ENCODE measurements around the gene SLC9A8.
"Not testable (repeated sequence)": the region's sequence is repeated elsewhere in the genome, so short reads cannot be mapped to it uniquely, and the experiment has no call there.

The SLC9A8 gene

DNA sequence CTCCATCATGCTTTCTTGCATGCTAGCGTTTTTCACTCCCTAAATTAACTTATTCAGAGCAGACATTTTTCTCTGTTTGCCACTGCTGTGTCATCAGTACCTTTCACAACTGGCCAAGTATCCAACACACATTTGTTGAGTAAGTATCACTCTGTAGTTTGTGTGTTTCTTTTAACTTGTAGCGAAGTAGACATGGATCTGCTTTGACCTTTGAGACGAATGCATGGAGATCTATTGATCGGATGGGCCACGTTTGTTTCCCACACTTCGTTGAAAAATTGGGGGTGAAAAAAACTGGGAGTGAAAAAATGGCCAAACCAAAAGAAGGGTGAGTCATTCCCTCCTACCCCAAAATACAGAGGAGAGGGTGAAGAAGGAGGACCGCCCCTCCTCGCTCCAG is 12.9 kb upstream of the SLC9A8 start:
- Histone ChIP-seq H3K9me3 (ENCODE audit: insufficient read depth, low read length) (no peaks in the 10 kb centered on the region; the same call in 1 of the 2 replicates), H4K20me1 (ENCODE audit: low read depth, low read length) (no peaks in the 10 kb centered on the region), H3K9ac (ENCODE audit: low read length) (no peak overlapping the region), H3K9me2 (replicated peaks; ENCODE audit: insufficient read depth, low read length) (no peaks in the 10 kb centered on the region), H3K4me3 (ENCODE audit: insufficient read depth, low read length, poor library complexity, severe bottlenecking) (no peak overlapping the region), H2AFZ (ENCODE audit: low read depth, low read length, severe bottlenecking) (no peak overlapping the region), H3K4me2 (ENCODE audit: low read depth, low read length, poor library complexity, severe bottlenecking) (no peak overlapping the region), H3K27me3 (ENCODE audit: low read length) (no peaks in the 10 kb centered on the region), H3K79me2 (ENCODE audit: insufficient read depth, low read length) (no peaks in the 10 kb centered on the region), H3K27ac (ENCODE audit: low read depth, low read length) (no peak overlapping the region), H3F3A (ENCODE audit: insufficient read depth) (peaks cover 31% of the 10 kb centered on the region), H3K36me3 (ENCODE audit: low read length) (no peaks in the 10 kb centered on the region)
- TF ChIP-seq EZH2phosphoT487 (conservative IDR thresholded peaks at IDR 0.05; ENCODE audit: low read length) = no peak
- TF ChIP-seq, protein P1, sequence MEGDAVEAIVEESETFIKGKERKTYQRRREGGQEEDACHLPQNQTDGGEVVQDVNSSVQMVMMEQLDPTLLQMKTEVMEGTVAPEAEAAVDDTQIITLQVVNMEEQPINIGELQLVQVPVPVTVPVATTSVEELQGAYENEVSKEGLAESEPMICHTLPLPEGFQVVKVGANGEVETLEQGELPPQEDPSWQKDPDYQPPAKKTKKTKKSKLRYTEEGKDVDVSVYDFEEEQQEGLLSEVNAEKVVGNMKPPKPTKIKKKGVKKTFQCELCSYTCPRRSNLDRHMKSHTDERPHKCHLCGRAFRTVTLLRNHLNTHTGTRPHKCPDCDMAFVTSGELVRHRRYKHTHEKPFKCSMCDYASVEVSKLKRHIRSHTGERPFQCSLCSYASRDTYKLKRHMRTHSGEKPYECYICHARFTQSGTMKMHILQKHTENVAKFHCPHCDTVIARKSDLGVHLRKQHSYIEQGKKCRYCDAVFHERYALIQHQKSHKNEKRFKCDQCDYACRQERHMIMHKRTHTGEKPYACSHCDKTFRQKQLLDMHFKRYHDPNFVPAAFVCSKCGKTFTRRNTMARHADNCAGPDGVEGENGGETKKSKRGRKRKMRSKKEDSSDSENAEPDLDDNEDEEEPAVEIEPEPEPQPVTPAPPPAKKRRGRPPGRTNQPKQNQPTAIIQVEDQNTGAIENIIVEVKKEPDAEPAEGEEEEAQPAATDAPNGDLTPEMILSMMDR (IDR thresholded peaks at IDR 0.05; ENCODE audit: insufficient read depth, low read length, poor library complexity, severe bottlenecking) = no peak

DNA sequence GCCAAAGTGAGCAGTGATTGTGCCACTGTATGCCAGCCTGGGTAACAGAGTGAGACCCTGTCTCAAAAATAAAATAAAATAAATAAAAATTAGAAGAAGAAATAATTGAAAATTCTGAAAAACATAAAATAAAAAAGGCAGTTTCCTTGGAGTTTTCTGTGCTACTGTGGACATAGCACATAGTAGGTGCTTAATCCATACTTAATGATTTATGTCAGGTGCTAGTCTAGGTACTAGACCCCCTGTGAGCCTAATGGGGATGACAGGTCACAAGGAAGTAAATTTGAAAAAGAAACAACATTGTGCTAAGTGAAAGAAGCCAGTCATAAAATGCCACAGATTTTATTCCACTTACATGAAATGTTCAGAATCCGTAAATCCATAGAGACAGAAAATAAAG is 9.2 kb upstream of the SLC9A8 start:
- TF ChIP-seq EZH2phosphoT487 (conservative IDR thresholded peaks at IDR 0.05; ENCODE audit: low read length) = no peak
- TF ChIP-seq, protein P1 (IDR thresholded peaks at IDR 0.05; ENCODE audit: insufficient read depth, low read length, poor library complexity, severe bottlenecking) = no peak
- Histone ChIP-seq H3K9ac (ENCODE audit: low read length) (no peak overlapping the region; the same call in 1 of the 2 replicates), H3K27me3 (ENCODE audit: low read length) (no peaks in the 10 kb centered on the region), H3K4me3 (ENCODE audit: insufficient read depth, low read length, poor library complexity, severe bottlenecking) (no peak overlapping the region), H3K79me2 (ENCODE audit: insufficient read depth, low read length) (no peaks in the 10 kb centered on the region), H3K4me2 (ENCODE audit: low read depth, low read length, poor library complexity, severe bottlenecking) (peak overlapping the region; percentile 48), H3K9me3 (ENCODE audit: insufficient read depth, low read length) (no peaks in the 10 kb centered on the region; the same call in 1 of the 2 replicates), H2AFZ (ENCODE audit: low read depth, low read length, severe bottlenecking) (no peak overlapping the region), H3F3A (ENCODE audit: insufficient read depth) (peaks cover 38% of the 10 kb centered on the region), H3K9me2 (replicated peaks; ENCODE audit: insufficient read depth, low read length) (no peaks in the 10 kb centered on the region), H3K27ac (ENCODE audit: low read depth, low read length) (peak overlapping the region; percentile 95), H3K36me3 (ENCODE audit: low read length) (no peaks in the 10 kb centered on the region), H4K20me1 (ENCODE audit: low read depth, low read length) (no peaks in the 10 kb centered on the region)

DNA sequence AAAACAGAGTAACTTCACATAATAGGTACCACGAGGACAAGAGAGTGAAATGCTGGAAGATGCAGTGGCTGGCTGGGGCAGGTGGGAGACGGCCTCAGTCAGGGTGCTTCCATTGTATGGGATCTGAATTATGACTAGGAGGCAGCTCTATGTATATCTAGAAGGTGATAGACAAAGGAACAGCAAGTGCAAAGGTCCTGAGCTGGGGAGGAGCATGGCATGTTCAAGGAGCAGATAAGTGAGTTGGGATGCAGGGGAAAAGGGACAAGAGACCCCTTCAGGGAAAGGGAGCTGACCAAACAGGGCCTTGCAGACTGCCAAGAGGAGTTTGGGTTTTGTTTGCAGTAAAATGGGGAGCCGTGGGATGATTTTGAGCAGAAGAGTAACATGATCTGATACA is 8.3 kb upstream of the SLC9A8 start:
- H2AFZ ChIP-seq (ENCODE audit: low read depth, low read length, severe bottlenecking) = peak overlapping the region; percentile 8
- no peak overlapping the region for H3K4me3 ChIP-seq (ENCODE audit: insufficient read depth, low read length, poor library complexity, severe bottlenecking)
- TF ChIP-seq, protein P1 (IDR thresholded peaks at IDR 0.05; ENCODE audit: insufficient read depth, low read length, poor library complexity, severe bottlenecking) = no peak
- TF ChIP-seq EZH2phosphoT487 (conservative IDR thresholded peaks at IDR 0.05; ENCODE audit: low read length) = no peak
- H3K9me2 ChIP-seq (replicated peaks; ENCODE audit: insufficient read depth, low read length) = no peaks in the 10 kb centered on the region
- H4K20me1 ChIP-seq (ENCODE audit: low read depth, low read length) = no peaks in the 10 kb centered on the region
- H3F3A ChIP-seq (ENCODE audit: insufficient read depth) = peaks cover 38% of the 10 kb centered on the region
- H3K36me3 ChIP-seq (ENCODE audit: low read length) = no peaks in the 10 kb centered on the region
- no peaks in the 10 kb centered on the region for H3K79me2 ChIP-seq (ENCODE audit: insufficient read depth, low read length)
- no peaks in the 10 kb centered on the region; the same call in 1 of the 2 replicates for H3K9me3 ChIP-seq (ENCODE audit: insufficient read depth, low read length)
- no peaks in the 10 kb centered on the region for H3K27me3 ChIP-seq (ENCODE audit: low read length)
- no peak overlapping the region for H3K4me2 ChIP-seq (ENCODE audit: low read depth, low read length, poor library complexity, severe bottlenecking)
- H3K9ac ChIP-seq (ENCODE audit: low read length) = 0 out of 2 replicates have a peak overlapping the region, but pooled peaks have one; percentile 5
- peak overlapping the region; percentile 50 for H3K27ac ChIP-seq (ENCODE audit: low read depth, low read length)

DNA sequence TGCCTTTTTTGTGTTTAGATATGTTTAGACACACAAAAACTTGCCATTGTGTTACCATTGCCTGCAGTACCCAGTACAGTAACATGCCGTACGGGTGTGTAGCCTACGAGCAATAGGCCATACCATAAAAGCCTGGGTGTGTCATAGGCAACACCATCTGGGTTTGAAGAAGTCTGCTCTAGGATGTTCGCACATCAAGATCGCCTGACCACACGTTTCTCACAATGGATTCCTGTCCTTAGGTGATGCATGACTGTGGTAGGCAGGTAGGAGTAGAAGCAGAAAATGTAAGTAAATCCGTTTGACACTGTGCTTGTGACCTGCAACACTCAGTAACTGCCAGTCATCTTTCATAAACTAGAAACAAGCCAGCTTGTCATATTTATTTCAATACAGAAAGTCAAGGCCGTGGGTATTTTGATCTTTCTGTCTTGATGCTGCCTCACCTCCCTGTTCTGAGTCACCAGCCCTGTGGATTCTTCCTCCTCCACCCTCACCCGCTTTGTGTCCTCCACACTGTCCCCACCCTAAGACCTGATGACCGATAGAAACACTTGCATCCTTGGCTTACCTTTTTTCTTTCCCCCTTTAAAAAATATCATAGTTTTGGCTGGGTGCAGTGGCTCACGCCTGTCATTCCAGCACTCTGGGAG is 7.3 kb upstream of the SLC9A8 start:
- H3K4me2 ChIP-seq (ENCODE audit: low read depth, low read length, poor library complexity, severe bottlenecking) = peak overlapping the region; percentile 11
- not testable (repeated sequence) for H3K9me2 ChIP-seq (replicated peaks; ENCODE audit: insufficient read depth, low read length); H4K20me1 ChIP-seq (ENCODE audit: low read depth, low read length); H3K27me3 ChIP-seq (ENCODE audit: low read length); H3K79me2 ChIP-seq (ENCODE audit: insufficient read depth, low read length); H3K9me3 ChIP-seq (ENCODE audit: insufficient read depth, low read length); H3K36me3 ChIP-seq (ENCODE audit: low read length); H3K4me3 ChIP-seq (ENCODE audit: insufficient read depth, low read length, poor library complexity, severe bottlenecking)
- H2AFZ ChIP-seq (ENCODE audit: low read depth, low read length, severe bottlenecking) = peak overlapping the region; percentile 10
- peaks cover 41% of the 10 kb centered on the region for H3F3A ChIP-seq (ENCODE audit: insufficient read depth)
- peak overlapping the region; percentile 5; the same call in 1 of the 2 replicates for H3K9ac ChIP-seq (ENCODE audit: low read length)
- H3K27ac ChIP-seq (ENCODE audit: low read depth, low read length) = peak overlapping the region; percentile 50
